KBM-7 (cell line): ENCODE measurements around the gene KIAA0825.

Experiments used
- DNase-seq: peaks from one replicate; pipeline ENCODE4 v3.0.0-alpha.2; 2015
- in situ Hi-C: fragments of 300-500 bp; cut with MboI; formaldehyde crosslinking; loops from 2 replicates; pipeline ENCODE4 v1.14.3; 2020; ENCODE audit warnings: low sequenced_read_pairs, low pct_unique_long_range_greater_than_20kb, mixed read lengths

The KIAA0825 gene

GRCh38 chr5:94523018-94523417 is 95.4 kb downstream of the KIAA0825 start:
- in situ Hi-C loops: no loop called here

GRCh38 chr5:94522117-94522516 is 96.3 kb downstream of the KIAA0825 start:
- in situ Hi-C loops: no loop called here

More at GRCh38 chr5:94523018-94523417, 95.4 kb downstream of the KIAA0825 start:
- no peak for DNase-seq

GRCh38 chr5:94517490-94518488 is 100.6 kb downstream of the KIAA0825 start:
- DNase-seq: no peak
- in situ Hi-C loops: no loop called here

More at GRCh38 chr5:94522117-94522516, 96.3 kb downstream of the KIAA0825 start:
- DNase-seq: no peak

GRCh38 chr5:94516148-94516547 is 102.3 kb downstream of the KIAA0825 start:
- no peak for DNase-seq
- in situ Hi-C loops: no loop called here

- no peak for DNase-seq
- in situ Hi-C loops: no loop called here
Measured at GRCh38 chr5:94508461-94509148, 109.8 kb downstream of the KIAA0825 start.

GRCh38 chr5:94505327-94506068 is 112.9 kb downstream of the KIAA0825 start:
- in situ Hi-C loops: no loop called here

GRCh38 chr5:94503677-94504076 is 114.7 kb downstream of the KIAA0825 start:
- DNase-seq: no peak
- in situ Hi-C loops: no loop called here

More at GRCh38 chr5:94505327-94506068, 112.9 kb downstream of the KIAA0825 start:
- DNase-seq: no peak

- in situ Hi-C loops: no loop called here
- DNase-seq: no peak
Measured at GRCh38 chr5:94501365-94501764, 117.0 kb downstream of the KIAA0825 start.

- in situ Hi-C loops: no loop called here
- no peak for DNase-seq
Measured at GRCh38 chr5:94499806-94500205, 118.6 kb downstream of the KIAA0825 start.

GRCh38 chr5:94498199-94498598 is 120.2 kb downstream of the KIAA0825 start:
- DNase-seq: no peak
- in situ Hi-C loops: no loop called here

- DNase-seq: no peak
- in situ Hi-C loops: no loop called here
Measured at GRCh38 chr5:94485067-94485466, 133.3 kb downstream of the KIAA0825 start.

- peak; percentile 4 for DNase-seq
- in situ Hi-C loops: no loop called here
Measured at GRCh38 chr5:94481059-94481458, 137.3 kb downstream of the KIAA0825 start.

GRCh38 chr5:94480486-94480885 is 137.9 kb downstream of the KIAA0825 start:
- in situ Hi-C loops: no loop called here
- no peak for DNase-seq

GRCh38 chr5:94473936-94474335 is 144.5 kb downstream of the KIAA0825 start:
- in situ Hi-C loops: no loop called here
- no peak for DNase-seq

- no peak for DNase-seq
- in situ Hi-C loops: no loop called here
Measured at GRCh38 chr5:94471521-94471920, 146.9 kb downstream of the KIAA0825 start.

GRCh38 chr5:94470802-94471201 is 147.6 kb downstream of the KIAA0825 start:
- no peak for DNase-seq
- in situ Hi-C loops: no loop called here

GRCh38 chr5:94469894-94470329 is 148.5 kb downstream of the KIAA0825 start:
- in situ Hi-C loops: no loop called here
- DNase-seq: no peak

- DNase-seq: no peak
- in situ Hi-C loops: no loop called here
Measured at GRCh38 chr5:94467954-94468930, 150.2 kb downstream of the KIAA0825 start.
